SK-N-SH (cell line): ENCODE data around the gene RANBP2. TPM values are rescaled to one million over a fixed set of nuclear protein-coding genes. Genes with fewer than 3 reads are reported as not detected.
"Not testable (repeated sequence)": the region's sequence is repeated elsewhere in the genome, so short reads cannot be mapped to it uniquely, and the experiment has no call there.

Experiments used
- CTCF ChIA-PET: fragments of 300-600, 350-600 bp; formaldehyde crosslinking; extraction: SDS; loops from one replicate; lab custom pipeline; 2021; lab: Yijun Ruan, JAX
- POLR2A ChIA-PET: fragments of 350-600 bp; sonication (Branson Sonifier 250); formaldehyde crosslinking; extraction: SDS; loops from one replicate; lab custom pipeline; 2020; ENCODE audit warnings: antibody characterized with exemption, inconsistent platforms; lab: Yijun Ruan, JAX
- DNase-seq: peaks from one replicate; pipeline ENCODE4 v3.0.0; 2012
- H2AFZ ChIP-seq: fragments of 200-600 bp; sonication (generic); 2 replicates; pipeline ENCODE4 v1.8.1; 2016; ENCODE audit warnings: antibody characterized with exemption, mild to moderate bottlenecking, low read depth
- H3F3A ChIP-seq: fragments of 200-600 bp; sonication (generic); replicated peaks from 2 replicates; pipeline ENCODE3; 2016; ENCODE audit warnings: antibody characterized with exemption, mild to moderate bottlenecking; ENCODE audit not compliant: insufficient read depth
- H3K27ac ChIP-seq, 2 experiments: fragments of 200-500 bp in 1 of 2; fragments of 200-600 bp in 1 of 2; sonication (Bioruptor generic) in 1 of 2; sonication (generic), shearing (Covaris generic) in 1 of 2; 2 replicates each; pipeline versions ENCODE4 v1.5.1 to v1.6.1; 2014 to 2016; ENCODE audit warnings: low read depth in 2 of 2, inconsistent platforms in 1 of 2, low read length in 1 of 2, mild to moderate bottlenecking in 1 of 2, mixed read lengths in 1 of 2
- H3K27me3 ChIP-seq: fragments of 200-600 bp; sonication (generic), shearing (Covaris generic); 2 replicates; pipeline ENCODE4 v1.6.1; 2016; ENCODE audit warnings: mixed run types; ENCODE audit not compliant: insufficient read depth
- H3K36me3 ChIP-seq, 2 experiments: fragments of 200-500 bp in 1 of 2; fragments of 200-600 bp in 1 of 2; sonication (Bioruptor generic) in 1 of 2; sonication (generic) in 1 of 2; replicated peaks in 1 of 2; 2 replicates each; pipeline versions ENCODE3 to v1.5.1; 2014 to 2016; ENCODE audit warnings: low read length in 1 of 2, mild to moderate bottlenecking in 1 of 2; ENCODE audit not compliant: insufficient read depth in 2 of 2, control insufficient read depth in 1 of 2
- H3K4me1 ChIP-seq, 2 experiments: fragments of 200-500 bp in 1 of 2; fragments of 200-600 bp in 1 of 2; sonication (Bioruptor generic) in 1 of 2; sonication (generic), shearing (Covaris generic) in 1 of 2; 2 replicates each; pipeline versions ENCODE4 v1.5.1 to v1.6.1; 2014 to 2016; ENCODE audit warnings: low read depth in 1 of 2, low read length in 1 of 2, mixed run types in 1 of 2; ENCODE audit not compliant: insufficient read depth in 2 of 2, control insufficient read depth in 1 of 2
- H3K4me2 ChIP-seq: fragments of 200-600 bp; sonication (generic), shearing (Covaris generic); 2 replicates; pipeline ENCODE4 v1.6.1; 2017; ENCODE audit warnings: mixed run types
- H3K4me3 ChIP-seq, 2 experiments: fragments of 200-500 bp in 1 of 2; fragments of 200-600 bp in 1 of 2; sonication (Bioruptor generic) in 1 of 2; sonication (generic), shearing (Covaris generic) in 1 of 2; 2 replicates each; pipeline versions ENCODE4 v1.5.1 to v1.8.1; 2014 to 2016; ENCODE audit warnings: low read depth in 2 of 2, inconsistent platforms in 1 of 2, low read length in 1 of 2, mild to moderate bottlenecking in 1 of 2, mixed read lengths in 1 of 2, moderate library complexity in 1 of 2
- H3K79me2 ChIP-seq: fragments of 200-600 bp; sonication (generic); 2 replicates; pipeline ENCODE4 v1.8.1; 2017; ENCODE audit warnings: mild to moderate bottlenecking; ENCODE audit not compliant: insufficient read depth
- H3K9ac ChIP-seq: fragments of 200-600 bp; sonication (generic); 2 replicates; pipeline ENCODE4 v1.6.1; 2017; ENCODE audit warnings: mixed run types
- H3K9me2 ChIP-seq: fragments of 200-600 bp; sonication (generic); 2 replicates; pipeline ENCODE4 v1.6.1; 2017; ENCODE audit warnings: mixed run types
- H3K9me3 ChIP-seq: fragments of 200-600 bp; sonication (generic); 2 replicates; pipeline ENCODE4 v1.6.1; 2017; ENCODE audit warnings: mixed run types, mild to moderate bottlenecking, moderate library complexity
- H4K20me1 ChIP-seq: fragments of 200-600 bp; sonication (generic); 2 replicates; pipeline ENCODE4 v1.6.1; 2017; ENCODE audit warnings: mild to moderate bottlenecking, mixed run types; ENCODE audit not compliant: insufficient read depth
- ELF1 ChIP-seq: IDR thresholded peaks from 2 replicates; pipeline ENCODE4 v1.4.0; 2012
- EP300 ChIP-seq, 2 experiments: IDR thresholded peaks; 2 replicates each; pipeline versions ENCODE4 v1.4.0 to v1.6.1; 2012; ENCODE audit warnings: borderline replicate concordance in 1 of 2, low read depth in 1 of 2, low read length in 1 of 2
- EZH2phosphoT487 ChIP-seq: fragments of 200-600 bp; sonication (generic); IDR thresholded peaks from 2 replicates; pipeline ENCODE4 v1.6.1; 2017; ENCODE audit warnings: low read depth, mixed run types, mild to moderate bottlenecking, antibody characterized with exemption, moderate library complexity, borderline replicate concordance
- FOXJ3 ChIP-seq: sonication (generic); formaldehyde crosslinking; IDR thresholded peaks from 2 replicates; pipeline ENCODE4 v1.5.1; 2020; ENCODE audit warnings: mild to moderate bottlenecking, missing genetic modification reagents
- GATA2 ChIP-seq: sonication (generic); formaldehyde crosslinking; IDR thresholded peaks from 2 replicates; pipeline ENCODE4 v1.5.0; 2020; ENCODE audit warnings: mild to moderate bottlenecking, missing genetic modification reagents
- MEF2A ChIP-seq: IDR thresholded peaks from 2 replicates; pipeline ENCODE4 v1.4.0; 2012; ENCODE audit warnings: low read depth, borderline replicate concordance
- MXI1 ChIP-seq: IDR thresholded peaks from 2 replicates; pipeline ENCODE4 v1.6.1; 2012; ENCODE audit warnings: mild to moderate bottlenecking, low read depth, low read length, improper control_type of control experiment
- NFIC ChIP-seq: IDR thresholded peaks from 2 replicates; pipeline ENCODE4 v1.4.0; 2012; ENCODE audit warnings: borderline replicate concordance
- PBX3 ChIP-seq: IDR thresholded peaks from 2 replicates; pipeline ENCODE4; 2012
- RAD21 ChIP-seq: IDR thresholded peaks from 2 replicates; pipeline ENCODE4 v1.6.1; 2012; ENCODE audit warnings: mild to moderate bottlenecking, low read length
- RCOR1 ChIP-seq: fragments of 150-350 bp; IDR thresholded peaks from 2 replicates; pipeline ENCODE4 v1.6.1; 2017; ENCODE audit warnings: antibody characterized with exemption, low read length
- ZBTB33 ChIP-seq: IDR thresholded peaks from 2 replicates; pipeline ENCODE4 v1.4.0; 2012; ENCODE audit warnings: low read depth, borderline replicate concordance
- WGBS: methylation state at CpG from one replicate; pipeline ENCODE4 v1.1.6; 2017; ENCODE audit warnings: low lambda C conversion rate; 5-methylcytosine and 5-hydroxymethylcytosine counted together
- polyA plus RNA-seq, 3 experiments: library from polyadenylated mRNA; depleted of rRNA; stranded (reverse); fragments of >200 nt; gene quantifications; 2 replicates each; pipeline ENCODE4 v1.2.3, GENCODE V29; 2012
- TF ChIP-seq, protein P1 (sequence below): fragments of 200-600 bp; sonication (generic); IDR thresholded peaks from 2 replicates; pipeline ENCODE4 v1.6.1; 2017; ENCODE audit warnings: antibody characterized with exemption, mild to moderate bottlenecking, moderate library complexity
- TF ChIP-seq, protein P2 (sequence below): IDR thresholded peaks from 2 replicates; pipeline ENCODE4 v1.6.1; 2012; ENCODE audit warnings: mild to moderate bottlenecking, low read depth, low read length, moderate library complexity

The RANBP2 gene
- polyA plus RNA-seq, 1 of the 3 experiments (the other 2 are of a cell fraction), result 3.6 TPM

DNA sequence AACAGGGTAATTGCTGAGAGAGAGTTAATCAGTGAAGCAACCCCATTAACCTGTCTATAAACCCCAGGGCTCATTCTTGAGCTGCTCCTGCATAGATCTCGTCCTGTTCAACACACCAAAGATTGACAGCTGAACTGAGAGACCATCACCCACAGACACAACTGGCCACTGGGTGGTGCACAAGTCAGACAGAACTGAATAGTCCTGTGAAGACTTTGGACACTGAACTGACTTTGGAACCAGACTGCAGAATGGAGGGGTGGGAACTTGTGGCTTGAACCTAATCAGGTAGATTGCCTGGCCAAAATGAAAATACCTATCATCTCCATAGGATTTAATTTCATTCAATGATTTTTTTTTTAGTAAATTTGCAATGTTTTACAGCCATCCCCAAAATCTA lies 29.3 kb upstream of the RANBP2 start:
- H3K79me2 ChIP-seq, H3K4me1 ChIP-seq, H3K27me3 ChIP-seq, H3K9ac ChIP-seq, CTCF ChIA-PET, H3K9me3 ChIP-seq, H2AFZ ChIP-seq, H3K27ac ChIP-seq, DNase-seq, H3K4me2 ChIP-seq, H3F3A ChIP-seq, H4K20me1 ChIP-seq, H3K4me3 ChIP-seq, H3K9me2 ChIP-seq, POLR2A ChIA-PET, H3K36me3 ChIP-seq: not testable (repeated sequence)
- TF ChIP-seq, protein P1, sequence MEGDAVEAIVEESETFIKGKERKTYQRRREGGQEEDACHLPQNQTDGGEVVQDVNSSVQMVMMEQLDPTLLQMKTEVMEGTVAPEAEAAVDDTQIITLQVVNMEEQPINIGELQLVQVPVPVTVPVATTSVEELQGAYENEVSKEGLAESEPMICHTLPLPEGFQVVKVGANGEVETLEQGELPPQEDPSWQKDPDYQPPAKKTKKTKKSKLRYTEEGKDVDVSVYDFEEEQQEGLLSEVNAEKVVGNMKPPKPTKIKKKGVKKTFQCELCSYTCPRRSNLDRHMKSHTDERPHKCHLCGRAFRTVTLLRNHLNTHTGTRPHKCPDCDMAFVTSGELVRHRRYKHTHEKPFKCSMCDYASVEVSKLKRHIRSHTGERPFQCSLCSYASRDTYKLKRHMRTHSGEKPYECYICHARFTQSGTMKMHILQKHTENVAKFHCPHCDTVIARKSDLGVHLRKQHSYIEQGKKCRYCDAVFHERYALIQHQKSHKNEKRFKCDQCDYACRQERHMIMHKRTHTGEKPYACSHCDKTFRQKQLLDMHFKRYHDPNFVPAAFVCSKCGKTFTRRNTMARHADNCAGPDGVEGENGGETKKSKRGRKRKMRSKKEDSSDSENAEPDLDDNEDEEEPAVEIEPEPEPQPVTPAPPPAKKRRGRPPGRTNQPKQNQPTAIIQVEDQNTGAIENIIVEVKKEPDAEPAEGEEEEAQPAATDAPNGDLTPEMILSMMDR, result 0 out of 2 replicates have a peak, but pooled peaks have one; percentile 15
- no CpG with 5 or more reads among the region's 1 CpG for WGBS

DNA sequence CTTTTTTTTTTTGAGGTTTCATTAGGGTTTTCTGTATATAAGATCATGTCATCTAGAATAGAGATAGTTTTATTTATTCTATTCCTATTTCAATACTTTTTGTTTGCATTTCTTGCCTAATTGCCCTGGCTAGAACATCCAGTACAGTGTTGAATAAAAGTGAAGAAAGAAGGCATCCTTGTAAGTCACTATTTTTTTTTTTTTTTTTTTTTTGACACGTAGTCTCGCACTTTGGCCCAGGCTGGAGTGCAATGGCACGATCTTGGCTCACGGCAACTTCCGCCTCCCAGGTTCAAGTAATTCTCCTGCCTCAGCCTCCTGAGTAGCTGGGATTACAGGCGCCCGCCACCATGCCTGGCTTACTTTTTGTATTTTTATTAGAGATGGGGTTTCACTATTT lies 27.8 kb upstream of the RANBP2 start:
- 96% methylated on average over 7 of the region's 7 CpGs for WGBS
- CTCF ChIA-PET, result no interaction called here
- Histone ChIP-seq H3K9me2 (no peaks in the 10 kb centered on the region), H3K9me3 (no peaks in the 10 kb centered on the region), H3K4me1 (no peaks in the 10 kb centered on the region), H3K36me3 (no peaks in the 10 kb centered on the region), H3F3A (no peaks in the 10 kb centered on the region), H2AFZ (no peak overlapping the region), H3K27me3 (no peaks in the 10 kb centered on the region), H3K79me2 (no peaks in the 10 kb centered on the region), H3K27ac (no peak overlapping the region), H4K20me1 (no peaks in the 10 kb centered on the region), H3K4me3 (no peak overlapping the region), H3K9ac (no peak overlapping the region), H3K4me2 (no peak overlapping the region)
- no peak for DNase-seq
- TF ChIP-seq NFIC (no peak), EP300 (IDR thresholded peaks at IDR 0.05; ENCODE audit: borderline replicate concordance in 1 of 2, low read depth in 1 of 2, low read length in 1 of 2) (no peak)
- POLR2A ChIA-PET, result no interaction called here

- H3K9ac ChIP-seq, result no peak overlapping the region
- 39% methylated on average over 3 of the region's 3 CpGs for WGBS
- no peak overlapping the region for H3K27ac ChIP-seq
- no peaks in the 10 kb centered on the region for H3K9me2 ChIP-seq
- H3K4me3 ChIP-seq, result no peak overlapping the region
- DNase-seq, result no peak
- H3K9me3 ChIP-seq, result no peaks in the 10 kb centered on the region
- no peak overlapping the region for H2AFZ ChIP-seq
- H3F3A ChIP-seq, result peaks cover 4% of the 10 kb centered on the region
- no peaks in the 10 kb centered on the region for H3K27me3 ChIP-seq
- H3K36me3 ChIP-seq, result no peaks in the 10 kb centered on the region
- no peaks in the 10 kb centered on the region for H4K20me1 ChIP-seq
- no peaks in the 10 kb centered on the region for H3K79me2 ChIP-seq
- no peak overlapping the region for H3K4me2 ChIP-seq
- ChIA-PET POLR2A (no interaction called here), CTCF (no interaction called here)
- no peaks in the 10 kb centered on the region for H3K4me1 ChIP-seq
- TF ChIP-seq PBX3 (0 out of 2 replicates have a peak, but pooled peaks have one; percentile 14), ZBTB33 (no peak), NFIC (no peak), GATA2 (CRISPR knock-in tag) (peak; percentile 23; the same call in 1 of the 2 replicates), RCOR1 (no peak), MEF2A (peak; percentile 43; the same call in 1 of the 2 replicates), ELF1 (no peak), MXI1 (no peak), RAD21 (no peak), FOXJ3 (no peak), EZH2phosphoT487 (no peak)
- TF ChIP-seq, protein P2, sequence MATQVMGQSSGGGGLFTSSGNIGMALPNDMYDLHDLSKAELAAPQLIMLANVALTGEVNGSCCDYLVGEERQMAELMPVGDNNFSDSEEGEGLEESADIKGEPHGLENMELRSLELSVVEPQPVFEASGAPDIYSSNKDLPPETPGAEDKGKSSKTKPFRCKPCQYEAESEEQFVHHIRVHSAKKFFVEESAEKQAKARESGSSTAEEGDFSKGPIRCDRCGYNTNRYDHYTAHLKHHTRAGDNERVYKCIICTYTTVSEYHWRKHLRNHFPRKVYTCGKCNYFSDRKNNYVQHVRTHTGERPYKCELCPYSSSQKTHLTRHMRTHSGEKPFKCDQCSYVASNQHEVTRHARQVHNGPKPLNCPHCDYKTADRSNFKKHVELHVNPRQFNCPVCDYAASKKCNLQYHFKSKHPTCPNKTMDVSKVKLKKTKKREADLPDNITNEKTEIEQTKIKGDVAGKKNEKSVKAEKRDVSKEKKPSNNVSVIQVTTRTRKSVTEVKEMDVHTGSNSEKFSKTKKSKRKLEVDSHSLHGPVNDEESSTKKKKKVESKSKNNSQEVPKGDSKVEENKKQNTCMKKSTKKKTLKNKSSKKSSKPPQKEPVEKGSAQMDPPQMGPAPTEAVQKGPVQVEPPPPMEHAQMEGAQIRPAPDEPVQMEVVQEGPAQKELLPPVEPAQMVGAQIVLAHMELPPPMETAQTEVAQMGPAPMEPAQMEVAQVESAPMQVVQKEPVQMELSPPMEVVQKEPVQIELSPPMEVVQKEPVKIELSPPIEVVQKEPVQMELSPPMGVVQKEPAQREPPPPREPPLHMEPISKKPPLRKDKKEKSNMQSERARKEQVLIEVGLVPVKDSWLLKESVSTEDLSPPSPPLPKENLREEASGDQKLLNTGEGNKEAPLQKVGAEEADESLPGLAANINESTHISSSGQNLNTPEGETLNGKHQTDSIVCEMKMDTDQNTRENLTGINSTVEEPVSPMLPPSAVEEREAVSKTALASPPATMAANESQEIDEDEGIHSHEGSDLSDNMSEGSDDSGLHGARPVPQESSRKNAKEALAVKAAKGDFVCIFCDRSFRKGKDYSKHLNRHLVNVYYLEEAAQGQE, result no peak
These were observed 18.1 kb upstream of the RANBP2 start for GRCh38 chr2:108701208-108701607.
